ENCODE data around the gene CNTN5. TPM values are rescaled to one million over a fixed set of nuclear protein-coding genes. Genes with fewer than 3 reads are reported as not detected.

Gene CNTN5
- total RNA-seq, 2 donors from 2014 or later, result 0.78 TPM; not detected in 1

DNA sequence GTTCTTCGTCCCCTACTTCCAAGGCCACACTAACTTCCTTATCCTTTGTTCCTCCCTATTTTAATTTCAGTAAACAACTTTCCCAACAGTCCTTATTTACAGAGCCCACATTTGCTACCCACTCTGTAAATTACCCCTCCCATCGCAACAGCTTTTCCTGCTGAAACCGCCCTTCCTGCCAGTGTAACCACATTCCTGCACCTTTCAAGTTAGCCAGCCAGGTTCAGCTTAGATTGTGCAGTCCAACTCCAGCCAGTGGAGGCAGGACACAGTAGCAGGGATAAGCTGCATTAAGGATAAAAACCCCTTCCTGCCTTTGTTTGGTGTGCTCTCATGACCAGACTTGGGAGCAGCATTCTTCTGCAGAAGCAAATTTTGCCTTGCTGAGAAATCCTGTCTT is 898.0 kb downstream of the CNTN5 start:
- ATAC-seq (no peak), DNase-seq (no peak)
- Histone ChIP-seq H3K27me3 (no peaks in the 10 kb centered on the region), H3K4me1 (no peaks in the 10 kb centered on the region), H3K36me3 (replicated peaks in 1 of 2; ENCODE audit: insufficient read depth in 1 of 2, low read depth in 2 of 2) (no peaks in the 10 kb centered on the region), H3K9me3 (peaks cover 0 to 5% (median 0%) of the 10 kb centered on the region in 3 donors), H3K4me3 (no peak overlapping the region), H3K27ac (no peak overlapping the region)
- TF ChIP-seq POLR2A (IDR thresholded peaks at IDR 0.05), result no peak
- TF ChIP-seq, protein P1, sequence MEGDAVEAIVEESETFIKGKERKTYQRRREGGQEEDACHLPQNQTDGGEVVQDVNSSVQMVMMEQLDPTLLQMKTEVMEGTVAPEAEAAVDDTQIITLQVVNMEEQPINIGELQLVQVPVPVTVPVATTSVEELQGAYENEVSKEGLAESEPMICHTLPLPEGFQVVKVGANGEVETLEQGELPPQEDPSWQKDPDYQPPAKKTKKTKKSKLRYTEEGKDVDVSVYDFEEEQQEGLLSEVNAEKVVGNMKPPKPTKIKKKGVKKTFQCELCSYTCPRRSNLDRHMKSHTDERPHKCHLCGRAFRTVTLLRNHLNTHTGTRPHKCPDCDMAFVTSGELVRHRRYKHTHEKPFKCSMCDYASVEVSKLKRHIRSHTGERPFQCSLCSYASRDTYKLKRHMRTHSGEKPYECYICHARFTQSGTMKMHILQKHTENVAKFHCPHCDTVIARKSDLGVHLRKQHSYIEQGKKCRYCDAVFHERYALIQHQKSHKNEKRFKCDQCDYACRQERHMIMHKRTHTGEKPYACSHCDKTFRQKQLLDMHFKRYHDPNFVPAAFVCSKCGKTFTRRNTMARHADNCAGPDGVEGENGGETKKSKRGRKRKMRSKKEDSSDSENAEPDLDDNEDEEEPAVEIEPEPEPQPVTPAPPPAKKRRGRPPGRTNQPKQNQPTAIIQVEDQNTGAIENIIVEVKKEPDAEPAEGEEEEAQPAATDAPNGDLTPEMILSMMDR (IDR thresholded peaks at IDR 0.05), result no peak
- WGBS, 2 donors, result 63 to 90% methylated on average over 3 of the region's 3 CpGs
- intact Hi-C loops (cut with DNase I), result no loop called here

DNA sequence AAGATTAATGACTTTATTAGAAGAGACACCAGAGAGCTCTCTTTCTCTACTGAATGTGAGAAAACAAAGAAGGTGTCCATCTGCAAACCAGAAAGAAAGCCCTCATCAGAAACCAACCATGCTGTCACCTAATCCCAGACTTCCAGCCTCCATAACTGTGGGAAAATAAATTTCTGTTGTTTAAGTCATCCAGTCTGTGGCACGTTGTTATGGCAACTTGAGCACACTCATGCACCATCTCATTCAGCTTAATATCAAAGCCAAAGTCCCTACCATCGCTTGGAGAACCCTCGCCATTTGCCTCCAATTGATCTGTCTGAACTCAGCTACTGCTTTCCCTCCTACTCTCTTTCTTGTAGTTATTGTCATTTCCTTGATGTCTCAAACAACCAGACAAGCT is 900.2 kb downstream of the CNTN5 start:
- DNase-seq (no peak), ATAC-seq (no peak)
- no peaks in the 10 kb centered on the region for H3K4me1 ChIP-seq
- H3K9me3 ChIP-seq, result peaks cover 0 to 5% (median 0%) of the 10 kb centered on the region in 3 donors
- no peaks in the 10 kb centered on the region for H3K36me3 ChIP-seq (replicated peaks in 1 of 2; ENCODE audit: insufficient read depth in 1 of 2, low read depth in 2 of 2)
- TF ChIP-seq POLR2A (IDR thresholded peaks at IDR 0.05), result no peak
- TF ChIP-seq, protein P1 (IDR thresholded peaks at IDR 0.05), result no peak
- no peaks in the 10 kb centered on the region for H3K27me3 ChIP-seq
- no peak overlapping the region for H3K27ac ChIP-seq
- WGBS, 2 donors, result 89 to 90% methylated on average over 3 of the region's 3 CpGs
- H3K4me3 ChIP-seq, result no peak overlapping the region
- intact Hi-C loops (cut with DNase I), result no loop called here

DNA sequence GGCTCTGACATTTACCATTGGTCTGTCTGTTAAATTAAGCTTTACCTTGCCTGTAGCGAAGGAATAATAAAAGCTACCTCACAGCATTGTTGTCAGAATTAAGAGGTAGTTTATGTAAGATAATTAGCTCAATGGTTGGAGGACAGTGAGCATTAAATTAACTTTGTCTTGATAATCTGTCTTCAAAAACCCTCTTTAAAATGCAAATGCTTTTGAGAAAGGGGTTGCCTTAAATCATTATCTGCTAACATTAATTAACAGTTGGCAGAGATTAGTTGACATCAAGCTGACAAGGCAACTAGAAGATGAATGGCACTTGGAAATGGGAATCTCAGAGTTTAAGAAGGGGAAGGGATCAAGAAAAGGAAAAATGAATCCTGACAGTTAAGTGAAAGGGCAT is 905.2 kb downstream of the CNTN5 start:
- H3K4me1 ChIP-seq, result no peaks in the 10 kb centered on the region
- H3K9me3 ChIP-seq, result no peaks in the 10 kb centered on the region
- no peak for DNase-seq
- TF ChIP-seq, protein P1 (IDR thresholded peaks at IDR 0.05), result no peak
- TF ChIP-seq POLR2A (IDR thresholded peaks at IDR 0.05), result no peak
- intact Hi-C loops (cut with DNase I), result no loop called here
- no peak for ATAC-seq
- H3K36me3 ChIP-seq (replicated peaks in 1 of 2; ENCODE audit: insufficient read depth in 1 of 2, low read depth in 2 of 2), result no peaks in the 10 kb centered on the region
- WGBS, 2 donors, result 0 to 4% methylated on average over 1 of the region's 1 CpG
- H3K4me3 ChIP-seq, result no peak overlapping the region
- no peaks in the 10 kb centered on the region for H3K27me3 ChIP-seq
- H3K27ac ChIP-seq, result no peak overlapping the region

DNA sequence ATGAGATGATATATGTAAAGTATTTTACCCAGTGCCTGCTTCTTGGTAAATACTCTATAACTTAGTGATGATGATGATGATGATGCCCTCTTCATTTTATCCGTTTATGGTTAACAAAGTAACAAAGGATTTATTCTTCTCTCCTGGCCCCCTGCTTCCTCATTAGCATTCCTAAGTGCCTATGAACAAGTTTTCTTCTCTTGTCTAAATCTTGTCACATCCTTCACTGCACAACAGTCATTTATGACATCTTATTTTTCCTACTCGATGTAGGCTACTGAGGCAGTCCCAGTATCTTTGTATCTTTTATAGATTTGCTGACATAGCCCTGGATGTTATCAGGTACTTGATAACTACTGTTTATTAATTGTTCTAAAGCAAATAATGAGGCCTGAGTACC is 911.9 kb downstream of the CNTN5 start:
- Histone ChIP-seq H3K4me1 (no peaks in the 10 kb centered on the region), H3K4me3 (no peak overlapping the region), H3K9me3 (no peaks in the 10 kb centered on the region), H3K27ac (no peak overlapping the region), H3K27me3 (no peaks in the 10 kb centered on the region), H3K36me3 (replicated peaks in 1 of 2; ENCODE audit: insufficient read depth in 1 of 2, low read depth in 2 of 2) (no peaks in the 10 kb centered on the region)
- 37 to 45% methylated on average over 2 of the region's 2 CpGs for WGBS, 2 donors
- DNase-seq, result no peak
- ATAC-seq, result no peak
- no peak for TF ChIP-seq POLR2A (IDR thresholded peaks at IDR 0.05)
- TF ChIP-seq, protein P1 (IDR thresholded peaks at IDR 0.05), result no peak
- intact Hi-C loops (cut with DNase I), result no loop called here

DNA sequence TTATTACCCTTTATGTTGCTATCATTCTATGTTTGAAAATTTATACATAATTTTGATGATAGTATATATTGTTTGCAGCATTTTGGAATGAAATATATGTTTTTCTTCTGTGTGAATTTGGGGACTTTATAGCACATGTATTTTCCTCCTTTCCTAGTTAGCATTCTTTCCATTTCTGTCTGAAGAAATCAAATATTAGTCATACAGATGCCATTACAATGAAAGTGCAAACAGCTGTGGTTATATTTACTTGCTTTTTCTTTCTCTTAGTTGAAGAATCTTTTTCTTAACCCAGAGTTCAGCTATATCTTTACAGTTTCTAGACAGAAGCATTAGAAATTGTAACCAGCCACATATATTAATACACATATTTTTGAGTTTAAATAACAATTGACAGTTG is 913.3 kb downstream of the CNTN5 start:
- no peak for DNase-seq
- Histone ChIP-seq H3K4me1 (no peaks in the 10 kb centered on the region), H3K4me3 (no peak overlapping the region), H3K36me3 (replicated peaks in 1 of 2; ENCODE audit: insufficient read depth in 1 of 2, low read depth in 2 of 2) (no peaks in the 10 kb centered on the region), H3K27ac (no peak overlapping the region), H3K9me3 (no peaks in the 10 kb centered on the region), H3K27me3 (no peaks in the 10 kb centered on the region)
- intact Hi-C loops (cut with DNase I), result no loop called here
- ATAC-seq, result no peak
- no peak for TF ChIP-seq POLR2A (IDR thresholded peaks at IDR 0.05)
- TF ChIP-seq, protein P1 (IDR thresholded peaks at IDR 0.05), result no peak
